ENCODE measurements around the gene CYBA. TPM values are rescaled to one million over a fixed set of nuclear protein-coding genes. Genes with fewer than 3 reads are reported as not detected.

CYBA gene
- total and polyA plus RNA-seq, 7 experiments from 2014 or later = 240 to 537 (median 454) TPM

DNA sequence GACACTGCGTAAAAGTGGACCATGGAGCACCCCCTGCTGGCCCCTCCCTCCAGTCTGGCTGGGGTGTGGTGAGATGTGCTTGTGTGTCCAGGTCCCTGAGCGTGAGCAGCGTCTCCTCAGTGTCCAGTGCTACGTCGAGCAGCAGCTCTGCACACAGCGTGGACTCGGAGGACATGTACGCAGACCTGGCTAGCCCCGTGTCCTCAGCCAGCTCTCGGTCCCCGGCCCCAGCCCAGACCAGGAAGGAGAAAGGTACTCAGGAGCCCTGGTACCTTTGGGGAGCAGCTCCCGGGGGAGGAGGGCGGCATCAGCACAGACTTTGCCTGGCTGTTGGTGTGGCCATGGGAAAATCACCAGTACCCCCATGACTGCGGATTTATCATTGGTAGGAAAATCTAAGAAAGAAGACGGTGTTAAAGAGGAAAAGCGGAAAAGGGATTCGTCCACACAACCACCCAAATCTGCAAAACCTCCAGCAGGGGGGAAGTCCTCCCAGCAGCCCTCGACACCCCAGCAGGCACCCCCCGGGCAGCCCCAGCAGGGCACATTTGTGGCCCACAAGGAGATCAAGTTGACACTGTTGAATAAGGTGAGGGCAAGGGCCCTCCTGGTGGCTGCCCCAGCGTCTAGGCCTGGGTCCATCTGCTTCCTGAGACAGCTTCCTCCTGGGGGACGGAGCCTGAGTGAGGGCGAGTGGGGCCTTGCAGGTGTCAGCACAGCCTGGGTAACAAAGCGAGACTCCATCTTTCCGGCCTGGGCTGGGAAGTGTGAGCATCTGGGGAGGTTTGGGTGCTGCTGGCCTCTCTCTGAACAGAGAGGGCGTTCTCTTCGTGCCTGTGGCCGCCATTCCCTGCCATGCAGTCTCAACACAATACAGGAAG is 23.1 kb downstream of the CYBA start:
- intact Hi-C loops (cut with micrococcal nuclease) = no loop called here
- Histone ChIP-seq H3K27me3 (ENCODE audit: control insufficient read depth in 2 of 2, insufficient read depth in 2 of 2, low read length in 2 of 2) (no peaks in the 10 kb centered on the region), H3K4me1 (ENCODE audit: control insufficient read depth in 2 of 2, insufficient read depth in 2 of 2, low read length in 2 of 2) (no peaks in the 10 kb centered on the region), H3K9me3 (ENCODE audit: control insufficient read depth in 2 of 3, low read length in 3 of 3) (no peaks in the 10 kb centered on the region), H3K27ac (ENCODE audit: low read depth, low read length) (no peak overlapping the region), H3K36me3 (ENCODE audit: control insufficient read depth in 2 of 3, insufficient read depth in 3 of 3, low read length in 3 of 3) (peaks cover 0 to 85% (median 9%) of the 10 kb centered on the region in 3 experiments), H3K4me3 (ENCODE audit: low read length) (no peak overlapping the region)
- Mint-ChIP-seq H3K9me3 (no peaks in the 10 kb centered on the region), H3K4me3 (no peak overlapping the region), H3K27ac (no peak overlapping the region), H3K4me1 (no peaks in the 10 kb centered on the region), H3K36me3 (peaks cover 0 to 25% (median 5%) of the 10 kb centered on the region in 5 donors), H3K27me3 (no peaks in the 10 kb centered on the region)
- no peak for DNase-seq
- CTCF ChIA-PET = no interaction called here
- POLR2A ChIA-PET = no interaction called here
- ATAC-seq = no peak

DNA sequence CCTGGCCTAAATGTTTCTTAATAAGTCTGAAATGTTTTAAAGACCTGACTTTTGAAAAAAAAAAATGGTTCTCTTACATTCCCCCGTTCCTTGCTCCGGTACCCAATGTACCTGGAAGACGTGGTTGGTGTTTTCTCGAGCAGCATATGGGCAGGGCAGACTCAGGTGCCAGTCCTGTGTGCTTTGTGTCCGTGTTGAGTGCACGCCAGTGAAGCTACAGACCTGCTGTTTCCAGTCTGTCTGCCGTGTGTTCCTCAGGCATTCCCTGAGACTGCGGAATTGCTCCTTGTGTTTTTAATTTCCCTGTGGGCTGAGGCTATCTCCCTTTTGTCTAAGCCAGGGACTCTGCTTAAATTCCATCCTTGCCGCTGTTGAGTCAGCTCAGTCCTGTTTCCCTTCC is 24.2 kb downstream of the CYBA start:
- Mint-ChIP-seq H3K4me1 (no peaks in the 10 kb centered on the region), H3K27ac (peak overlapping the region in 1 of 9 donors; percentile 38), H3K27me3 (no peaks in the 10 kb centered on the region), H3K4me3 (no peak overlapping the region), H3K36me3 (peaks cover 0 to 28% (median 5%) of the 10 kb centered on the region in 5 donors), H3K9me3 (no peaks in the 10 kb centered on the region)
- Histone ChIP-seq H3K9me3 (ENCODE audit: control insufficient read depth in 2 of 3, low read length in 3 of 3) (no peaks in the 10 kb centered on the region), H3K4me3 (ENCODE audit: low read length) (no peak overlapping the region), H3K4me1 (ENCODE audit: control insufficient read depth in 2 of 2, insufficient read depth in 2 of 2, low read length in 2 of 2) (peaks cover 0 to 7% of the 10 kb centered on the region in 2 donors), H3K36me3 (ENCODE audit: control insufficient read depth in 2 of 3, insufficient read depth in 3 of 3, low read length in 3 of 3) (peaks cover 0 to 88% (median 11%) of the 10 kb centered on the region in 3 experiments), H3K27ac (ENCODE audit: low read depth, low read length) (no peak overlapping the region), H3K27me3 (ENCODE audit: control insufficient read depth in 2 of 2, insufficient read depth in 2 of 2, low read length in 2 of 2) (no peaks in the 10 kb centered on the region)
- ChIA-PET CTCF (no interaction called here), POLR2A (interaction anchor here (0.6 to 1.5 kb wide), 2 partner anchors 74 to 78 kb away, joined by 4 to 5 read pairs; no protein-coding TSS in a partner anchor)
- intact Hi-C loops (cut with micrococcal nuclease) = no loop called here
- DNase-seq = no peak
- no peak for ATAC-seq

DNA sequence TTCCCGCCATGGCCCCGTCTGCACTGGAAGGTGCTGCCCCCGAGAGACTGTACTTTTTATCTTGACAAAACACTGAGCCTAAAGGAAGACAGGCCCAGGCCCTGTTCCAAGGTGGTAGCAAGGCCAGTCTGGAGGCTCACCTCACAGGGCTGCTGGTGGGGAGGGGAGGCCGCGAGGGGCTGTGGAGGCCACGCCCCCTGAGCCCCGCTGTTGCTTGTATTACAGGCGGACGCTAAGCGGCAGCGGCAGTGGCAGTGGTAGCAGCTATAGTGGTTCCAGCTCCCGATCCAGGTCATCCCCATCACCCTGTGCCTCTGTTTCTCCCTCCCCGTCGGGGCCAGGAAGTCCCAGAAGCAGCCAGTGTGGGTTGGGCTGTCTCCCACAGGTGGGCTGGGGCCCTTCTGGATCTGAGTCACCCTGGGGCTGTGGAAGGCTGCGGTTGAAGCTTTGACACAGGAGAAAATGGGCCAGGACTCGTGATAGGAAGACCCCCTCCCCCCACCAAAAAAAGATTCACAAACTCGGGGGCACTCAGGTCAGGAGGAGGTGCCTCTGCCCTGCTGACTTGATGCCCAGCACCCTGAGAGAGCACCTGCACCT is 25.8 kb downstream of the CYBA start:
- Histone ChIP-seq H3K9me3 (ENCODE audit: control insufficient read depth in 2 of 3, low read length in 3 of 3) (no peaks in the 10 kb centered on the region), H3K4me3 (ENCODE audit: low read length) (no peak overlapping the region), H3K4me1 (ENCODE audit: control insufficient read depth in 2 of 2, insufficient read depth in 2 of 2, low read length in 2 of 2) (peaks cover 0 to 23% of the 10 kb centered on the region in 2 donors), H3K27me3 (ENCODE audit: control insufficient read depth in 2 of 2, insufficient read depth in 2 of 2, low read length in 2 of 2) (no peaks in the 10 kb centered on the region), H3K27ac (ENCODE audit: low read depth, low read length) (no peak overlapping the region), H3K36me3 (ENCODE audit: control insufficient read depth in 2 of 3, insufficient read depth in 3 of 3, low read length in 3 of 3) (peaks cover 0 to 76% (median 11%) of the 10 kb centered on the region in 3 experiments)
- H3K4me1 Mint-ChIP-seq = peaks cover 0 to 8% (median under 1%) of the 10 kb centered on the region in 7 donors
- ChIA-PET CTCF (no interaction called here), POLR2A (interaction anchor here (1.5 kb wide), 1 partner anchor 75 kb away, joined by 4 read pairs; no protein-coding TSS in a partner anchor)
- ATAC-seq (no peak), DNase-seq (no peak)
- no peak overlapping the region for H3K4me3 Mint-ChIP-seq
- intact Hi-C loops (cut with micrococcal nuclease) = no loop called here
- no peaks in the 10 kb centered on the region for H3K9me3 Mint-ChIP-seq
- peaks cover 0 to 23% (median 5%) of the 10 kb centered on the region in 5 donors for H3K36me3 Mint-ChIP-seq
- H3K27ac Mint-ChIP-seq = peak overlapping the region in 1 of 9 donors; percentile 38
- H3K27me3 Mint-ChIP-seq = no peaks in the 10 kb centered on the region

- Mint-ChIP-seq H3K27me3 (no peaks in the 10 kb centered on the region), H3K4me3 (no peak overlapping the region), H3K36me3 (peaks cover 0 to 23% (median 5%) of the 10 kb centered on the region in 5 donors), H3K27ac (no peak overlapping the region), H3K4me1 (peaks cover 0 to 14% (median 7%) of the 10 kb centered on the region in 7 donors), H3K9me3 (no peaks in the 10 kb centered on the region)
- no peak overlapping the region for H3K27ac ChIP-seq (ENCODE audit: low read depth, low read length)
- no peaks in the 10 kb centered on the region for H3K27me3 ChIP-seq (ENCODE audit: control insufficient read depth in 2 of 2, insufficient read depth in 2 of 2, low read length in 2 of 2)
- H3K36me3 ChIP-seq (ENCODE audit: control insufficient read depth in 2 of 3, insufficient read depth in 3 of 3, low read length in 3 of 3) = peaks cover 0 to 76% (median 11%) of the 10 kb centered on the region in 3 experiments
- intact Hi-C loops (cut with micrococcal nuclease) = no loop called here
- ATAC-seq = no peak
- CTCF ChIA-PET = no interaction called here
- peaks cover 0 to 25% of the 10 kb centered on the region in 2 donors for H3K4me1 ChIP-seq (ENCODE audit: control insufficient read depth in 2 of 2, insufficient read depth in 2 of 2, low read length in 2 of 2)
- DNase-seq = no peak
- POLR2A ChIA-PET = no interaction called here
- no peak overlapping the region for H3K4me3 ChIP-seq (ENCODE audit: low read length)
- no peaks in the 10 kb centered on the region for H3K9me3 ChIP-seq (ENCODE audit: control insufficient read depth in 2 of 3, low read length in 3 of 3)
These were observed 26.4 kb downstream of the CYBA start for GRCh38 chr16:88624481-88624880.

DNA sequence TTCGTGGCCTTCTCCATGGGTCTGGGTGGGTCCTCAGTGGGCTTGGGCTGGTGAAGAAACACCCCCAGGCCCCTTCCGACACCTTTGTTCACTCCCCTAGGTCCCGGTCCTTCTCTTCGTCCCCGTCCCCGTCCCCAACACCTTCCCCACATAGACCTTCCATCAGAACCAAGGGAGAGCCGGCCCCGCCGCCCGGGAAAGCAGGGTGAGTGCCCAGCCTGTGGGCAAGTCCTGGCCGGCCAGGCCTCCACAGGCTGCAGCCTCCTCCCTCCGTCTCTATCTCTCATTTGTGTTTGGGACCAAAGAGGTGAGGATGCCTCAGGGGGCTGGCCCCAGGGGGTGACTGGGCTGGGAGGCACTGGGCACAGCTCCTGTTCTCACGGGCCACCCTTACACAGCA is 27.0 kb downstream of the CYBA start:
- no peak overlapping the region for H3K4me3 ChIP-seq (ENCODE audit: low read length)
- H3K27me3 ChIP-seq (ENCODE audit: control insufficient read depth in 2 of 2, insufficient read depth in 2 of 2, low read length in 2 of 2) = no peaks in the 10 kb centered on the region
- H3K4me1 Mint-ChIP-seq = peaks cover 4 to 19% (median 11%) of the 10 kb centered on the region in 7 donors
- intact Hi-C loops (cut with micrococcal nuclease) = no loop called here
- no peaks in the 10 kb centered on the region for H3K9me3 Mint-ChIP-seq
- H3K36me3 ChIP-seq (ENCODE audit: control insufficient read depth in 2 of 3, insufficient read depth in 3 of 3, low read length in 3 of 3) = peaks cover 0 to 79% (median 11%) of the 10 kb centered on the region in 3 experiments
- DNase-seq (no peak), ATAC-seq (no peak)
- ChIA-PET POLR2A (no interaction called here), CTCF (no interaction called here)
- H3K27me3 Mint-ChIP-seq = no peaks in the 10 kb centered on the region
- peaks cover 0 to 31% of the 10 kb centered on the region in 2 donors for H3K4me1 ChIP-seq (ENCODE audit: control insufficient read depth in 2 of 2, insufficient read depth in 2 of 2, low read length in 2 of 2)
- peaks cover 0 to 23% (median 5%) of the 10 kb centered on the region in 5 donors for H3K36me3 Mint-ChIP-seq
- no peaks in the 10 kb centered on the region for H3K9me3 ChIP-seq (ENCODE audit: control insufficient read depth in 2 of 3, low read length in 3 of 3)
- no peak overlapping the region for H3K4me3 Mint-ChIP-seq
- H3K27ac Mint-ChIP-seq = no peak overlapping the region
- H3K27ac ChIP-seq (ENCODE audit: low read depth, low read length) = no peak overlapping the region

GRCh38 chr16:88622866-88623265 is 28.0 kb downstream of the CYBA start:
- POLR2A ChIA-PET = interaction anchor here (0.7 kb wide), 1 partner anchor 43 kb away, joined by 3 read pairs; no protein-coding TSS in a partner anchor
- no peak overlapping the region for H3K4me3 Mint-ChIP-seq
- no peaks in the 10 kb centered on the region for H3K27me3 ChIP-seq (ENCODE audit: control insufficient read depth in 2 of 2, insufficient read depth in 2 of 2, low read length in 2 of 2)
- DNase-seq = no peak
- no peaks in the 10 kb centered on the region for H3K27me3 Mint-ChIP-seq
- CTCF ChIA-PET = no interaction called here
- peaks cover 0 to 22% (median 5%) of the 10 kb centered on the region in 5 donors for H3K36me3 Mint-ChIP-seq
- ATAC-seq = no peak
- H3K9me3 Mint-ChIP-seq = no peaks in the 10 kb centered on the region
- peaks cover 0 to 35% of the 10 kb centered on the region in 2 donors for H3K4me1 ChIP-seq (ENCODE audit: control insufficient read depth in 2 of 2, insufficient read depth in 2 of 2, low read length in 2 of 2)
- peak overlapping the region in 1 of 9 donors; percentile 26 for H3K27ac Mint-ChIP-seq
- no peak overlapping the region for H3K4me3 ChIP-seq (ENCODE audit: low read length)
- peaks cover 5 to 27% (median 13%) of the 10 kb centered on the region in 7 donors for H3K4me1 Mint-ChIP-seq
- H3K9me3 ChIP-seq (ENCODE audit: control insufficient read depth in 2 of 3, low read length in 3 of 3) = no peaks in the 10 kb centered on the region
- intact Hi-C loops (cut with micrococcal nuclease) = no loop called here
- no peak overlapping the region for H3K27ac ChIP-seq (ENCODE audit: low read depth, low read length)
- H3K36me3 ChIP-seq (ENCODE audit: control insufficient read depth in 2 of 3, insufficient read depth in 3 of 3, low read length in 3 of 3) = peaks cover 0 to 79% (median 9%) of the 10 kb centered on the region in 3 experiments

Data from naive thymus-derived CD4-positive, alpha-beta T cell (primary cell).